PFSK-1 (cell line): Measurements from ENCODE around the gene LMO7.

Source experiments
- FOXP2 ChIP-seq: optimal IDR thresholded peaks from 2 replicates; pipeline ENCODE3; 2011; ENCODE audit warnings: borderline replicate concordance, control low read depth, inconsistent platforms; ENCODE audit not compliant: insufficient read depth; ENCODE audit errors: extremely low read length, extremely low read depth
- POLR2AphosphoS5 ChIP-seq: IDR thresholded peaks from 2 replicates; pipeline ENCODE4 v1.6.1; 2012; ENCODE audit warnings: low read depth, mild to moderate bottlenecking, control low read depth, low read length, moderate library complexity
- REST ChIP-seq, 2 experiments: IDR thresholded peaks; 2 replicates each; pipeline versions ENCODE4 v1.6.1 to v1.8.0; 2011 to 2012; ENCODE audit warnings: low read depth in 2 of 2, low read length in 2 of 2, control low read depth in 1 of 2, inconsistent platforms in 1 of 2, mild to moderate bottlenecking in 1 of 2, moderate library complexity in 1 of 2; ENCODE audit not compliant: insufficient read depth in 1 of 2
- SIN3A ChIP-seq: IDR thresholded peaks from 2 replicates; pipeline ENCODE4 v1.6.1; 2012; ENCODE audit warnings: mild to moderate bottlenecking, low read length, moderate library complexity, borderline replicate concordance; ENCODE audit not compliant: insufficient read depth
- TAF1 ChIP-seq: IDR thresholded peaks from 2 replicates; pipeline ENCODE4 v1.6.1; 2012; ENCODE audit warnings: low read length, control low read depth, borderline replicate concordance; ENCODE audit not compliant: insufficient read depth

LMO7 gene

GRCh38 chr13:75724752-75725517, 88.8 kb downstream of the LMO7 start:
- TF ChIP-seq TAF1, result no peak
- TF ChIP-seq REST (IDR thresholded peaks at IDR 0.05; ENCODE audit: insufficient read depth in 1 of 2, low read depth in 2 of 2, low read length in 2 of 2), result no peak
- TF ChIP-seq SIN3A, result no peak
- no peak for TF ChIP-seq FOXP2
- no peak for TF ChIP-seq POLR2AphosphoS5

- TF ChIP-seq SIN3A, result no peak
- TF ChIP-seq TAF1, result no peak
- TF ChIP-seq POLR2AphosphoS5, result no peak
- no peak for TF ChIP-seq REST (IDR thresholded peaks at IDR 0.05; ENCODE audit: insufficient read depth in 1 of 2, low read depth in 2 of 2, low read length in 2 of 2)
- no peak for TF ChIP-seq FOXP2
These were observed 89.6 kb downstream of the LMO7 start for GRCh38 chr13:75725736-75726135.

GRCh38 chr13:75726306-75726705, 90.2 kb downstream of the LMO7 start:
- no peak for TF ChIP-seq REST (IDR thresholded peaks at IDR 0.05; ENCODE audit: insufficient read depth in 1 of 2, low read depth in 2 of 2, low read length in 2 of 2)
- TF ChIP-seq TAF1, result no peak
- TF ChIP-seq SIN3A, result no peak
- no peak for TF ChIP-seq POLR2AphosphoS5
- TF ChIP-seq FOXP2, result no peak

- TF ChIP-seq TAF1, result no peak
- no peak for TF ChIP-seq FOXP2
- no peak for TF ChIP-seq SIN3A
- no peak for TF ChIP-seq REST (IDR thresholded peaks at IDR 0.05; ENCODE audit: insufficient read depth in 1 of 2, low read depth in 2 of 2, low read length in 2 of 2)
These were observed 100.0 kb downstream of the LMO7 start for GRCh38 chr13:75736173-75736572.

- TF ChIP-seq POLR2AphosphoS5 (no peak), FOXP2 (no peak), TAF1 (no peak), REST (IDR thresholded peaks at IDR 0.05; ENCODE audit: insufficient read depth in 1 of 2, low read depth in 2 of 2, low read length in 2 of 2) (no peak)
These were observed 102.7 kb downstream of the LMO7 start for GRCh38 chr13:75738841-75739240.
